GM12878 (cell line): ENCODE data around the gene PCDH15.

Experiments used
- BHLHE40 ChIP-seq, 2 experiments: fragments of 450-650 bp in 1 of 2; IDR thresholded peaks; 2 replicates each; pipeline ENCODE4 v1.6.1; 2011 to 2017; ENCODE audit warnings: low read depth in 2 of 2, borderline replicate concordance in 1 of 2, improper control_type of control experiment in 1 of 2, low read length in 1 of 2, mild to moderate bottlenecking in 1 of 2
- CTCF ChIP-seq, 3 experiments: IDR thresholded peaks in 2 of 3; conservative IDR thresholded peaks in 1 of 3; 2 replicates each; pipeline ENCODE4 v1.5.1; 2011; ENCODE audit warnings: low read depth in 3 of 3, low read length in 3 of 3, mild to moderate bottlenecking in 3 of 3, control low read depth in 2 of 3, moderate library complexity in 2 of 3, inconsistent platforms in 1 of 3, mixed read lengths in 1 of 3; ENCODE audit not compliant: control insufficient read depth in 2 of 3, insufficient read depth in 1 of 3; ENCODE audit errors: extremely low read depth in 1 of 3
- HCFC1 ChIP-seq: fragments of 150-350 bp; IDR thresholded peaks from 2 replicates; pipeline ENCODE4 v1.6.1; 2014; ENCODE audit warnings: low read length
- NR2C2 ChIP-seq: IDR thresholded peaks from 2 replicates; pipeline ENCODE4 v1.6.1; 2011; ENCODE audit warnings: borderline replicate concordance, low read depth; ENCODE audit not compliant: control insufficient read depth, insufficient read length
- RCOR1 ChIP-seq: conservative IDR thresholded peaks from 2 replicates; pipeline ENCODE4 v1.6.1; 2012; ENCODE audit warnings: low read depth, low read length, improper control_type of control experiment
- SREBF2 ChIP-seq: IDR thresholded peaks from 2 replicates; pipeline ENCODE4 v1.6.1; 2012; ENCODE audit warnings: mild to moderate bottlenecking, low read length
- TCF7 ChIP-seq: IDR thresholded peaks from 2 replicates; pipeline ENCODE4 v1.6.1; 2014; ENCODE audit warnings: antibody characterized with exemption, borderline replicate concordance
- USF2 ChIP-seq: IDR thresholded peaks from 2 replicates; pipeline ENCODE4 v1.6.1; 2011; ENCODE audit warnings: low read depth, low read length, improper control_type of control experiment, borderline replicate concordance
- ZNF592 ChIP-seq: fragments of 450-650 bp; IDR thresholded peaks from 2 replicates; pipeline ENCODE4 v1.6.1; 2017; ENCODE audit warnings: mild to moderate bottlenecking, moderate library complexity

GRCh38 chr10:54749623-54750022, 51.4 kb downstream of the PCDH15 start:
- no peak for TF ChIP-seq NR2C2
- no peak for TF ChIP-seq BHLHE40 (IDR thresholded peaks at IDR 0.05; ENCODE audit: borderline replicate concordance in 1 of 2, low read depth in 2 of 2, low read length in 1 of 2)
- TF ChIP-seq ZNF592, result no peak
- no peak for TF ChIP-seq RCOR1
- no peak for TF ChIP-seq USF2
- TF ChIP-seq CTCF (IDR thresholded peaks at IDR 0.05 in 2 of 3, conservative IDR thresholded peaks at IDR 0.05 in 1 of 3; ENCODE audit: control insufficient read depth in 2 of 3, extremely low read depth in 1 of 3, insufficient read depth in 1 of 3, low read depth in 3 of 3, low read length in 3 of 3), result no peak
- no peak for TF ChIP-seq TCF7
- no peak for TF ChIP-seq HCFC1
- TF ChIP-seq SREBF2, result no peak
